ENCODE data around the gene DDX52.

DNA sequence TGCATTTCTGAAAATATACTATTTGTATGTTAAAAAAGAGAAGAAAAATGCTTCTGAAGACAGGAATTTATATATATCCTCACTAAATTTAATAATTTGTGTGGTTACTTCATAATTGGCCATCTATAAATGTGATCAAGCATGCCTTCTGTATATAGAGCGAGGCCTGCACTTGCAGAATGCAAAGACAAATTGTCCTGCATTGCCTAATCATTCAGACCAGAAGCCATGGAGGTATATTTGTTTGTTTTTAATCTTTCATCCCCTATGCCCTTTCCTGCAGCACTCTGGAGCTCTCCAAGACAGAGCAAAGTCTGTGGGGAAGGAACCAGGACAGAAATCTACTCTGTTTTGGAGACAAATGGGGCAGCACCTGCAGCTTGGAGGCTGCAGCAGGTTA is 23.8 kb upstream of the DDX52 start:
- TF ChIP-seq, protein P1, sequence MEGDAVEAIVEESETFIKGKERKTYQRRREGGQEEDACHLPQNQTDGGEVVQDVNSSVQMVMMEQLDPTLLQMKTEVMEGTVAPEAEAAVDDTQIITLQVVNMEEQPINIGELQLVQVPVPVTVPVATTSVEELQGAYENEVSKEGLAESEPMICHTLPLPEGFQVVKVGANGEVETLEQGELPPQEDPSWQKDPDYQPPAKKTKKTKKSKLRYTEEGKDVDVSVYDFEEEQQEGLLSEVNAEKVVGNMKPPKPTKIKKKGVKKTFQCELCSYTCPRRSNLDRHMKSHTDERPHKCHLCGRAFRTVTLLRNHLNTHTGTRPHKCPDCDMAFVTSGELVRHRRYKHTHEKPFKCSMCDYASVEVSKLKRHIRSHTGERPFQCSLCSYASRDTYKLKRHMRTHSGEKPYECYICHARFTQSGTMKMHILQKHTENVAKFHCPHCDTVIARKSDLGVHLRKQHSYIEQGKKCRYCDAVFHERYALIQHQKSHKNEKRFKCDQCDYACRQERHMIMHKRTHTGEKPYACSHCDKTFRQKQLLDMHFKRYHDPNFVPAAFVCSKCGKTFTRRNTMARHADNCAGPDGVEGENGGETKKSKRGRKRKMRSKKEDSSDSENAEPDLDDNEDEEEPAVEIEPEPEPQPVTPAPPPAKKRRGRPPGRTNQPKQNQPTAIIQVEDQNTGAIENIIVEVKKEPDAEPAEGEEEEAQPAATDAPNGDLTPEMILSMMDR (IDR thresholded peaks at IDR 0.05): no peak
- TF ChIP-seq POLR2A (IDR thresholded peaks at IDR 0.05): no peak
